Gastrocnemius medialis (tissue), 4 donors: ENCODE data around the gene CLSTN2.

Experiments used
- POLR2A ChIP-seq, 2 donors: fragments of 450-650 bp; IDR thresholded peaks; one replicate each; pipeline ENCODE4 v1.6.1; 2017; ENCODE audit warnings: antibody characterized with exemption in 2 of 2, mild to moderate bottlenecking in 2 of 2, moderate library complexity in 2 of 2
- TF ChIP-seq, protein P1 (sequence below), 5 experiments: fragments of 450-650 bp in 3 of 5; fragments of 200-600 bp in 2 of 5; sonication (generic) in 2 of 5; IDR thresholded peaks in 4 of 5; conservative IDR thresholded peaks in 1 of 5; 1 replicate in 4 of 5; 2 replicates in 1 of 5; pipeline ENCODE4 v1.5.1; 2016 to 2019; ENCODE audit warnings: antibody characterized with exemption in 5 of 5, mild to moderate bottlenecking in 3 of 5, moderate library complexity in 3 of 5

GRCh38 chr3:140420621-140421357, 485.8 kb downstream of the CLSTN2 start:
- TF ChIP-seq, protein P1, sequence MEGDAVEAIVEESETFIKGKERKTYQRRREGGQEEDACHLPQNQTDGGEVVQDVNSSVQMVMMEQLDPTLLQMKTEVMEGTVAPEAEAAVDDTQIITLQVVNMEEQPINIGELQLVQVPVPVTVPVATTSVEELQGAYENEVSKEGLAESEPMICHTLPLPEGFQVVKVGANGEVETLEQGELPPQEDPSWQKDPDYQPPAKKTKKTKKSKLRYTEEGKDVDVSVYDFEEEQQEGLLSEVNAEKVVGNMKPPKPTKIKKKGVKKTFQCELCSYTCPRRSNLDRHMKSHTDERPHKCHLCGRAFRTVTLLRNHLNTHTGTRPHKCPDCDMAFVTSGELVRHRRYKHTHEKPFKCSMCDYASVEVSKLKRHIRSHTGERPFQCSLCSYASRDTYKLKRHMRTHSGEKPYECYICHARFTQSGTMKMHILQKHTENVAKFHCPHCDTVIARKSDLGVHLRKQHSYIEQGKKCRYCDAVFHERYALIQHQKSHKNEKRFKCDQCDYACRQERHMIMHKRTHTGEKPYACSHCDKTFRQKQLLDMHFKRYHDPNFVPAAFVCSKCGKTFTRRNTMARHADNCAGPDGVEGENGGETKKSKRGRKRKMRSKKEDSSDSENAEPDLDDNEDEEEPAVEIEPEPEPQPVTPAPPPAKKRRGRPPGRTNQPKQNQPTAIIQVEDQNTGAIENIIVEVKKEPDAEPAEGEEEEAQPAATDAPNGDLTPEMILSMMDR (IDR thresholded peaks at IDR 0.05 in 4 of 5, conservative IDR thresholded peaks at IDR 0.05 in 1 of 5) = no peak
- TF ChIP-seq POLR2A (IDR thresholded peaks at IDR 0.05) = no peak
